Effector memory CD4-positive, alpha-beta T cell (primary cell): ENCODE measurements around the gene GTPBP2.

ENCODE experiments used
- DNase-seq, 3 donors: peaks; one replicate each; pipeline ENCODE4 v3.0.0-alpha.2; 2020
- H3K27ac ChIP-seq: 2 replicates; pipeline ENCODE4 v1.7.0; 2013; ENCODE audit warnings: mild to moderate bottlenecking, low read length, moderate library complexity; ENCODE audit not compliant: insufficient read depth, poor library complexity, severe bottlenecking
- H3K27me3 ChIP-seq: replicated peaks from 2 replicates; pipeline ENCODE4 v1.7.0; 2013; ENCODE audit warnings: mild to moderate bottlenecking, low read length; ENCODE audit not compliant: insufficient read depth, control insufficient read depth, poor library complexity, severe bottlenecking
- H3K36me3 ChIP-seq: 2 replicates; pipeline ENCODE4 v1.7.0; 2013; ENCODE audit warnings: mild to moderate bottlenecking, low read length, moderate library complexity; ENCODE audit not compliant: control insufficient read depth, insufficient read depth
- H3K4me1 ChIP-seq: 2 replicates; pipeline ENCODE4 v1.7.0; 2013; ENCODE audit warnings: low read length, mild to moderate bottlenecking; ENCODE audit not compliant: control insufficient read depth, insufficient read depth, poor library complexity, severe bottlenecking
- H3K4me3 ChIP-seq: 2 replicates; pipeline ENCODE4 v1.7.0; 2013; ENCODE audit warnings: low read length, low read depth, mild to moderate bottlenecking; ENCODE audit not compliant: insufficient read depth, poor library complexity, severe bottlenecking
- H3K9me3 ChIP-seq: 2 replicates; pipeline ENCODE4 v1.7.0; 2013; ENCODE audit warnings: mild to moderate bottlenecking, low read length, moderate library complexity; ENCODE audit not compliant: control insufficient read depth

Gene GTPBP2

DNA sequence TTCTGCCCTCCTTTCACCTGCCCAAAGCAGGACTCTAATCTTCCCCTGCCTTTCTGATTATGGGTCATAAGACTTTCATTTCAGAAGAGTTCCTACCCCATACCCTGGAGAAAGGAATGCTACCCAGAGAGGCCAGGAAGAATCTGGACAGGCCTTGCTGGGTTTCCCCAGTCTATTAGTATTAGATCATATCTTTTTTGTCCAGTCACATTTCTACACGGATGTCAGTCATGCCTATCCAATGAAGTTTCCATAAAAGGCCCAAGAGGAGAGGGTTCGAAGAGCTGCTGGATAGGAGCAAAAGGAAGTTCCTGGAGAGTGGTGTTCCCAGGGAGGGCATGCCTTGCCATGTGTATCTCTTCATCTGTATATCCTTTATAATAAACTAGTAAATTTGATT, 49.9 kb downstream of the GTPBP2 start:
- H3K4me1 ChIP-seq, result peaks cover 16% of the 10 kb centered on the region
- H3K4me3 ChIP-seq, result no peak overlapping the region
- no peak for DNase-seq
- H3K9me3 ChIP-seq, result no peaks in the 10 kb centered on the region
- H3K27me3 ChIP-seq, result no peaks in the 10 kb centered on the region
- peaks cover 4% of the 10 kb centered on the region for H3K36me3 ChIP-seq
- H3K27ac ChIP-seq, result no peak overlapping the region

DNA sequence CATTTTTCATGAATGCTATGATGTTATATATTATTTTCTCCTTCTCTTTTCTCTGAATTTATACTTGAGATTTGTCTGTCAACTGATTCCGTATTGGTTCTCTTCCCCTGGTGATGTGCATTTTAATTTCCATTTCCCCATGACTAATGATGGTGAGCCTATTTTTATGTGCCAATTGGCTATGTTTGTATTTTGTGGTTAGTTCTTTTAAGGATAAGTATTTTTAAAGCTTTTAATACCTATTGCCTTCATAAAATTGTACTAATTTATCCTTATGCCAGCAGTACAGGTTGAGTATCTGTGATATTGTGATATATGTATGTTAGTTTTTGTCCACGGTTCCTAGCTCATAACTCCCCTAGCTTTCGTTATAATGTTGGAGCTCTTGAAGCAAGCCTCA, 50.3 kb downstream of the GTPBP2 start:
- Histone ChIP-seq H3K4me3 (no peak overlapping the region), H3K27ac (no peak overlapping the region), H3K27me3 (no peaks in the 10 kb centered on the region), H3K9me3 (no peaks in the 10 kb centered on the region), H3K36me3 (peaks cover 4% of the 10 kb centered on the region), H3K4me1 (peaks cover 12% of the 10 kb centered on the region)
- DNase-seq, result no peak

DNA sequence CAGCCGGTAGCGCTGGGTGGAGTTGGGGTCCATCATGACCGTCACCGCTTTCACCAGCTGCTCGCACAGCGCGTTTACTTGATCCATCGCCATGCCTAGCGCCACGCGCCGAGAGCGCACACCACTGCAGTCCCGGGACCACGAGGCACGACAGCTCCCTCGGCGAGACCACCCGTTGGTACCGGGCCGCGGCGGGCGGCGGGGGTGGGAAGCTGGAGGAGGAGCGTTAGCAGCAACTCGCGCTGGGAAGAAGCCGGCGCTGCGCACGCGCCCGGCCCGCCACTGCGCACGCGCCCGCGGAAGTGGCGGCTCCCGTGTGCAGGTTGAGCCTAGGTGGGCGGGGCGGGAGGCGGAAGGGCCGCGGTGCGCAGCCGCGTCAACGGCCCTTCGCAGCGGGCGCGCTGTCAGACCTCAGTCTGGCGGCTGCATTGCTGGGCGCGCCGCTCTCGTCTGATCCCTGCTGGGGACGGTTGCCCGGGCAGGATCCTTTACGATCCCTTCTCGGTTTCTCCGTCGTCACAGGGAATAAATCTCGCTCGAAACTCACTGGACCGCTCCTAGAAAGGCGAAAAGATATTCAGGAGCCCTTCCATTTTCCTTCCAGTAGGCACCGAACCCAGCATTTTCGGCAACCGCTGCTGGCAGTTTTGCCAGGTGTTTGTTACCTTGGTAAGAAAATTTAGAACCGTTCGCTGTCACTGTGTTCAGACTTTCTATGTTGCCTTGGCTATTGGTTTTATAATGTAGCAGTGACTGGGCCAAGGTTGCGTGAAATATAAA, 53.1 kb downstream of the GTPBP2 start, which contains the start of the genes POLH and XPO5:
Gene POLH (plus strand): TSS at position 414 of the 780 bp plus-strand sequence. CDS start 6,135 bp downstream, outside the sequence.
Gene XPO5 (minus strand): TSS at position 267 of the 780 bp plus-strand sequence. CDS start 174 bp downstream, at position 93.
- Histone ChIP-seq H3K4me3 (peak within 1 kb of the TSS; percentile 91), H3K9me3 (no peaks in the 10 kb centered on the region), H3K27me3 (no peaks in the 10 kb centered on the region), H3K27ac (peak within 1 kb of the TSS; percentile 78), H3K4me1 (peaks cover 12% of the 10 kb centered on the region), H3K36me3 (peaks cover 6% of the 10 kb centered on the region)
- DNase-seq, result peak; percentile 85 to 88 (median 86)

DNA sequence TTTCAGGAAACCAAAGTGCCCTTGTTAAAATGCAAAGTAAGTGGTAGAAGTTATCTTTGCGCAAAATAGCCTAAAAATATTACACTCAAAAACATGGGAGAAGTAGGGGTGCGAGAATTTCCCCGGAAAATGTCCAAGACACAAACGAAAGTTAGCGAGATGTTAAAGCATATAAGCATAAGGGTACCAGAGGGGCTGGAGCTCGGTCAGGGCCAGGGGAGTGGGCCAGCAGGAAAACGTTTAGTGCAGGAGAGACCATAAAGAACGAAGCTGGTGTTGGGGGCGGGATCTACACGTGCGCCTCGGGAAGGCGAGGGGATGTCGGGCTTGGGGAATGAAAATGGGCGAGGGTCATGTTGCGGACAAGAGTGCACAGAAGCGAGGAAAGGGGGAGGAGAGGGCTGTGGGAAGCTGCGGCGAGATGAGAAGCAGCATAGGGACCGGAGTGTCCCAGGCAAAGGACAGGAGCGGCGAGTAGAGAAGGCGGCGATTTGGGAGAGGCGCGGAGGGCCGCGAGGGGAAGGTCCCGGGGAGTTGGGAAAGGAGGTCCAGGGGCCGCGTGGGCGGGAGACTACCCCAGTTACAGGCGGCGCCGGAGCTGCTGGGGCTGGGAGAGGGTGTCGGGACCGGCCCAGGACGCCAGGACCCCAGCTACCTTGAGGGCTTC, 53.8 kb downstream of the GTPBP2 start:
- DNase-seq, result no peak

DNA sequence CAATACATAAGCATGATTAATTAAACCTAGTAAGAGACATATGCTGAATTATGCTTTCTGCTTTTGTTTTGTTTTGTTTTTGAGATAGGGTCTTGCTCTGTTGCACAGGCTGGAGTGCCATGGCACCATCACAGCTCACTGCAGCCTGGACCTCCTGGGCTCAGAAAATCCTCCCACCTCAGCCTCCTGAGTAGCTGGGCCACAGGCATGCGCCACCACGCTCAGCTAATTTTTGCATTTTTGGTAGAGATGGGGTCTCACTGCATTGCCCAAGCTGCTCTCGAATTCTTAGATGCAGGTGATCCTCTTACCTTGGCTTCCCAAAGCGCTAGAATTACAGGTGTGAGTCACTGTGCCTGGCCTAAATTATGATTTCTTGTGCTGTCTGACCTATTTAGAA, 57.0 kb downstream of the GTPBP2 start:
- peaks cover 4% of the 10 kb centered on the region for H3K4me1 ChIP-seq
- H3K36me3 ChIP-seq, result peaks cover 17% of the 10 kb centered on the region
- H3K27me3 ChIP-seq, result no peaks in the 10 kb centered on the region
- DNase-seq, result no peak
- H3K4me3 ChIP-seq, result no peak overlapping the region
- no peak overlapping the region for H3K27ac ChIP-seq
- no peaks in the 10 kb centered on the region for H3K9me3 ChIP-seq

More for the DNA sequence above, 53.8 kb downstream of the GTPBP2 start:
- Histone ChIP-seq H3K27ac (peak overlapping the region; percentile 78), H3K9me3 (no peaks in the 10 kb centered on the region), H3K27me3 (no peaks in the 10 kb centered on the region), H3K4me1 (peaks cover 12% of the 10 kb centered on the region), H3K4me3 (peak overlapping the region; percentile 91), H3K36me3 (peaks cover 9% of the 10 kb centered on the region)

DNA sequence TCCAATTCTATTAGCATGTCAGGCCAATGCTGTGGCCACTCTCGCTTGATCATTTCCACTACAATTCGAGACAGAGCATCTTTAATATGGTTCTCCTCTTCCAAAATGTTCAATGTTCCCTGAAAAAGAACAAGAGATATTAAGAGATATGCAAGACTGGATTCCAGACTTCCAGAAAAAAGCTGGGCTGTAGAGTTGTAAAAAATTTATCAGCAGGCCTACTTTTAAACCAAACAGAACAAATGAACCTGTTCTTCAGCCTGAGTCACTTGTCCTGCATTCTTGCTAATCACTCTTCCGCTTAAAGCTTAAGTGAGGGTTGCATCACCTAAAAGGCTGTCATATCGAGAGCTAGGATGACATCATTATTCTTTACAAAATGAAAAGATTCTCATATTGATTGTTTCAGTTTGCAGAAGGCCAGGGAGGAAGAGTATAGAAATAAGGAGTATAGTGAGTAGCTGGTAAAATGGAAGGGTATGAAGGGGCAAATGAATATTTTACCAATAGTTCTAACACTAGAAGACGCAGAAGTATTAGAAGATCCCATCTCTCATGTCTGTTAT, 58.1 kb downstream of the GTPBP2 start:
- no peak for DNase-seq
- H3K36me3 ChIP-seq, result peaks cover 24% of the 10 kb centered on the region
- H3K9me3 ChIP-seq, result no peaks in the 10 kb centered on the region
- H3K27ac ChIP-seq, result no peak overlapping the region
- H3K27me3 ChIP-seq, result no peaks in the 10 kb centered on the region
- no peaks in the 10 kb centered on the region for H3K4me1 ChIP-seq
- H3K4me3 ChIP-seq, result no peak overlapping the region
